Measurements from ENCODE around the gene COQ10B. TPM values are rescaled to one million over a fixed set of nuclear protein-coding genes. Genes with fewer than 3 reads are reported as not detected.
"Not testable (repeated sequence)": the region's sequence is repeated elsewhere in the genome, so short reads cannot be mapped to it uniquely, and the experiment has no call there.

Gene COQ10B
- total and polyA plus RNA-seq, 2 donors = 27.4 to 29.5 TPM

- DNase-seq (ENCODE audit: extremely low spot score) = no peak
- no peak overlapping the region for H3K4me3 ChIP-seq (ENCODE audit: low read depth, low read length)
- H3K4me1 ChIP-seq (ENCODE audit: insufficient read depth) = no peaks in the 10 kb centered on the region
- H3K36me3 ChIP-seq (ENCODE audit: insufficient read depth) = peaks cover 5% of the 10 kb centered on the region
- H3K27ac ChIP-seq (ENCODE audit: low read depth) = peak overlapping the region; percentile 10
- WGBS = 78% methylated on average over 2 of the region's 2 CpGs
Measured at GRCh38 chr2:197461057-197461456, 7.7 kb downstream of the COQ10B start.

- no peak for DNase-seq (ENCODE audit: extremely low spot score)
- 46% methylated on average over 1 of the region's 1 CpG for WGBS
- Histone ChIP-seq H3K4me1 (ENCODE audit: insufficient read depth) (no peaks in the 10 kb centered on the region), H3K27ac (ENCODE audit: low read depth) (no peak overlapping the region), H3K36me3 (ENCODE audit: insufficient read depth) (peaks cover 5% of the 10 kb centered on the region), H3K4me3 (ENCODE audit: low read depth, low read length) (no peak overlapping the region)
Measured at GRCh38 chr2:197464175-197464574, 10.8 kb downstream of the COQ10B start.

DNA sequence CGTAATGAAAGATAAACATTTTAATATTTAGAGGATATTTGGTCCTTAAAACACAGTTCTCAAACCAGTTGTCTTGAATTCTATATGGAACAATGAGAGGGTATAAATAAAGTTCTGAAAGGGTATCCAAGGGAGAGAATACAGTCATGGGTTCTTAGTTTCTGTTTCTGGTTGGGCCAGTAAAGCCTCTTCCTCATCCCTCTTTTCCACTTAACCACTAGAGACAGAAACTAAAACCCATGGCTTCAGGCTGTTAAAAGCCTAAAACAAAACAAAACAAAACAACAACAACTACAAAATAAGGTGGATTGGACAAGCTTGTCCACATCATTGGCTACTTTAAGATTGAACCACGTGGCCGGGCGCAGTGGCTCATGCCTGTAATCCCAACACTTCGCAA, 18.8 kb downstream of the COQ10B start:
- WGBS = 96% methylated on average over 5 of the region's 5 CpGs
- Histone ChIP-seq H3K27ac (ENCODE audit: low read depth) (no peak overlapping the region), H3K36me3 (ENCODE audit: insufficient read depth) (peaks cover 10% of the 10 kb centered on the region), H3K4me3 (ENCODE audit: low read depth, low read length) (no peak overlapping the region), H3K4me1 (ENCODE audit: insufficient read depth) (no peaks in the 10 kb centered on the region)
- DNase-seq (ENCODE audit: extremely low spot score) = no peak

DNA sequence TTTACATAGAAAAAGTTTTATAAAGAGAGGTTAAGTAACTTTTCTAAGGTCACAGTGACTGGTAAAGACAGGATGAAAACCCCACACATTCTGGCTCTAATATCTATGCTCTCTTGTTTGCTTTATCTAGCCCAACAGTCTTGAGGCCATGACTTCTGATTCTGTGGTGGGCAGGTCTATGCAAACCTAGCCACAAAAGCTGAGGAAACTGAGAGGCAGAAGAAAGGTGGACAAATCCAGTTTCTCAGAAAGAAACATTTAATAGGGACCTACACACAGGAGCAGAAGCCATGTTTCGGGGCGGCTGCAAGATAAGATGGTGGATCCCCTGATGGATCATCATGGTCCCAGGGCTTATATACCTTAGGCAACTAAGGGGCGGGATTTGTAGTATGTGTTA, 24.4 kb downstream of the COQ10B start:
- DNase-seq (ENCODE audit: extremely low spot score) = no peak
- Histone ChIP-seq H3K36me3 (ENCODE audit: insufficient read depth) (peaks cover 2% of the 10 kb centered on the region), H3K4me1 (ENCODE audit: insufficient read depth) (no peaks in the 10 kb centered on the region), H3K4me3 (ENCODE audit: low read depth, low read length) (no peak overlapping the region), H3K27ac (ENCODE audit: low read depth) (no peak overlapping the region)
- 97% methylated on average over 3 of the region's 3 CpGs for WGBS

GRCh38 chr2:197480165-197481036, 27.0 kb downstream of the COQ10B start:
- H3K4me3 ChIP-seq (ENCODE audit: low read depth, low read length) = no peak overlapping the region
- H3K27ac ChIP-seq (ENCODE audit: low read depth) = no peak overlapping the region
- peaks cover 4% of the 10 kb centered on the region for H3K36me3 ChIP-seq (ENCODE audit: insufficient read depth)
- WGBS = 91% methylated on average over 9 of the region's 9 CpGs
- no peak for DNase-seq (ENCODE audit: extremely low spot score)
- no peaks in the 10 kb centered on the region for H3K4me1 ChIP-seq (ENCODE audit: insufficient read depth)

- DNase-seq (ENCODE audit: extremely low spot score); H3K27ac ChIP-seq (ENCODE audit: low read depth); H3K36me3 ChIP-seq (ENCODE audit: insufficient read depth); H3K4me3 ChIP-seq (ENCODE audit: low read depth, low read length); H3K4me1 ChIP-seq (ENCODE audit: insufficient read depth): not testable (repeated sequence)
- WGBS = 99% methylated on average over 3 of the region's 3 CpGs
Measured at GRCh38 chr2:197484248-197484647, 30.9 kb downstream of the COQ10B start.

GRCh38 chr2:197486175-197486574, 32.8 kb downstream of the COQ10B start:
- WGBS = 86% methylated on average over 2 of the region's 2 CpGs
- Histone ChIP-seq H3K27ac (ENCODE audit: low read depth) (no peak overlapping the region), H3K4me1 (ENCODE audit: insufficient read depth) (no peaks in the 10 kb centered on the region), H3K4me3 (ENCODE audit: low read depth, low read length) (no peak overlapping the region), H3K36me3 (ENCODE audit: insufficient read depth) (peaks cover 9% of the 10 kb centered on the region)
- DNase-seq (ENCODE audit: extremely low spot score) = no peak

DNA sequence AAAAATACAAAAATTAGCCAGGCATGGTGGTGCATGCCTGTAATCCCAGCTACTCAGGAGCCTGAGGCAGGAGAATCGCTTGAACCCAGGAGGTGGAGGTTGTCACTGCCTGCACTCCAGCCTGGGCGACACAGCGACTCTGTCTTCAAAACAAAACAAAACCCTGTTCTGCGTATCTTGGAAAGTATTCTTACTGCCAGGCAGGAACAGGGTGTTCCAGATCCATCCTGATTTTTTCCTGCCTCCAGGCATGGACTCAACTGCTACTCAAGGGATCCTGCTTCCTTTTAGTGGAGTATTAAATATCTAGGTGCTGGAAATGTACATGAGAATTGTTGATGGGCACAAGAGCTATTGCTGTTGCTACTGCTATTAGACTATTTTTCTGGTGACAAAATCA, 34.0 kb downstream of the COQ10B start:
- no peak overlapping the region for H3K4me3 ChIP-seq (ENCODE audit: low read depth, low read length)

GRCh38 chr2:197495433-197496134, 42.2 kb downstream of the COQ10B start:
- Histone ChIP-seq H3K4me1 (ENCODE audit: insufficient read depth) (no peaks in the 10 kb centered on the region), H3K4me3 (ENCODE audit: low read depth, low read length) (no peak overlapping the region), H3K27ac (ENCODE audit: low read depth) (no peak overlapping the region), H3K36me3 (ENCODE audit: insufficient read depth) (peaks cover 10% of the 10 kb centered on the region)
- no peak for DNase-seq (ENCODE audit: extremely low spot score)
- WGBS = 93% methylated on average over 2 of the region's 2 CpGs

More for the DNA sequence above, 34.0 kb downstream of the COQ10B start:
- WGBS = 90% methylated on average over 4 of the region's 4 CpGs
- no peak overlapping the region for H3K27ac ChIP-seq (ENCODE audit: low read depth)
- H3K36me3 ChIP-seq (ENCODE audit: insufficient read depth) = peaks cover 12% of the 10 kb centered on the region
- H3K4me1 ChIP-seq (ENCODE audit: insufficient read depth) = no peaks in the 10 kb centered on the region
- no peak for DNase-seq (ENCODE audit: extremely low spot score)

DNA sequence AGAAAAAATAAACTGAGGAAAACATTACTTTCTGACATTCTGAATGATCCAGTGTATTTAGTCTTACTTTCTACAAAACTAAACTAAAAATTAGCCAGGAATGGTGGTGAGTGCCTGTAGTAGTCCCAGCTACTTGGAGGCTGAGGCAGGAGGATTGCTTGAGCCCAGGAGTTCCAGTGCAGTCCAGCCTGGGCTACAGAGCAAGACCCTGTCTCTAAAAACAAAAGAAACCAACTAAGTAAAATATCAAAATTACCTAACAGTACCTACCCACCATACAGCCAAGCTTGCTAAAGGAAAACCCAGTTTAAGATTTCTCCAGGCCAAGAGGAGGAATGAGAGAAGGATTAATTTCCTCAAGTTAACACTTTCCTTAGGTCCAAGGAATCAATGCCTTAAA, 43.3 kb downstream of the COQ10B start:
- Histone ChIP-seq H3K4me1 (ENCODE audit: insufficient read depth) (no peaks in the 10 kb centered on the region), H3K27ac (ENCODE audit: low read depth) (no peak overlapping the region), H3K4me3 (ENCODE audit: low read depth, low read length) (no peak overlapping the region), H3K36me3 (ENCODE audit: insufficient read depth) (peaks cover 9% of the 10 kb centered on the region)
- no peak for DNase-seq (ENCODE audit: extremely low spot score)

GRCh38 chr2:197497326-197497725, 44.0 kb downstream of the COQ10B start:
- H3K4me1 ChIP-seq (ENCODE audit: insufficient read depth) = no peaks in the 10 kb centered on the region
- no peak overlapping the region for H3K4me3 ChIP-seq (ENCODE audit: low read depth, low read length)
- peaks cover 7% of the 10 kb centered on the region for H3K36me3 ChIP-seq (ENCODE audit: insufficient read depth)
- 36% methylated on average over 2 of the region's 2 CpGs for WGBS
- no peak overlapping the region for H3K27ac ChIP-seq (ENCODE audit: low read depth)
- DNase-seq (ENCODE audit: extremely low spot score) = no peak

- Histone ChIP-seq H3K4me3 (ENCODE audit: low read depth, low read length) (peak overlapping the region; percentile 89), H3K36me3 (ENCODE audit: insufficient read depth) (peaks cover 7% of the 10 kb centered on the region), H3K4me1 (ENCODE audit: insufficient read depth) (no peaks in the 10 kb centered on the region), H3K27ac (ENCODE audit: low read depth) (peak overlapping the region; percentile 93)
- no peak for DNase-seq (ENCODE audit: extremely low spot score)
- 13% methylated on average over 14 of the region's 14 CpGs for WGBS
Measured at GRCh38 chr2:197498235-197498936, 45.0 kb downstream of the COQ10B start.

DNA sequence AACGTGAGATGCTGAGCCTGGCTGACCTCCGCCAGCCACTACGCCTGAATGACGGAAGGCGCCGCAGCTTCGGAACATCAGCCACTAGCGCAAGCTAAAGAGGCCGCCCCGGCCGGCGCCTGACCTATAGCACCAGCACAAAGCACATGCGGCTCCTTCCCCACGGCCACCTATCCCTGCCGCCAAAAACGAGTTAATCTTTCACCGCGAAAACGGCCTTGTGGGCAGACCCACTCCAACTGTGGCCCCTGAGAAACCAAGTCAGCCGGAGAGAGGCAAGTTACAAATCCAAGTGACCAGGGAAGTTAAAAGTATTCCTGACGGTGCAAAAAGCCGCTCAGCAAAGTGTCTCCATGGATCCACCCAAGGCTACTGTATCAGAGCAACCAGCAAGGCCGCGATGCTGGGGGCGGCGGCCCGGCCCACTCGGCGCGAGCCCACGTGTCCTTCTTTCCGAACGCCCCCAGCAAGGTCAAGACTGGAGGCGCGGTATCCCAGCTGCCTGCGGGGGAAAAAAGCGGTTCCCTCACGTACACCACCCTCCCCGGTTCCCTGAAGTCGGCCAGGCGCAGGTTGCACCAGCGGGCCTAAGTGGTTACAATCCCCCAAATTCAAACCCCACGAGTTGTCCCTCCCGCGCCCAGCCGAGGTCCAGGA, 45.7 kb downstream of the COQ10B start:
- Histone ChIP-seq H3K4me3 (ENCODE audit: low read depth, low read length) (peak overlapping the region; percentile 89), H3K36me3 (ENCODE audit: insufficient read depth) (peaks cover 5% of the 10 kb centered on the region), H3K27ac (ENCODE audit: low read depth) (peak overlapping the region; percentile 93), H3K4me1 (ENCODE audit: insufficient read depth) (no peaks in the 10 kb centered on the region)
- under 1% methylated on average over 46 of the region's 46 CpGs for WGBS
- DNase-seq (ENCODE audit: extremely low spot score) = no peak

Data from urinary bladder (tissue), 4 donors.